ENCODE results near the gene TUBB. TPM values are rescaled to one million over a fixed set of nuclear protein-coding genes. Genes with fewer than 3 reads are reported as not detected.

Gene TUBB
- total RNA-seq, 4 donors from 2014 or later = 152 to 218 (median 207) TPM

- H3K27ac ChIP-seq = peak overlapping the region in 3 of 4 donors; percentile 20 to 36 (median 26)
- H3K4me1 ChIP-seq = peaks cover 0 to 59% (median 22%) of the 10 kb centered on the region in 4 donors
- TF ChIP-seq EP300 (IDR thresholded peaks at IDR 0.05) = no peak
- TF ChIP-seq, protein P1, sequence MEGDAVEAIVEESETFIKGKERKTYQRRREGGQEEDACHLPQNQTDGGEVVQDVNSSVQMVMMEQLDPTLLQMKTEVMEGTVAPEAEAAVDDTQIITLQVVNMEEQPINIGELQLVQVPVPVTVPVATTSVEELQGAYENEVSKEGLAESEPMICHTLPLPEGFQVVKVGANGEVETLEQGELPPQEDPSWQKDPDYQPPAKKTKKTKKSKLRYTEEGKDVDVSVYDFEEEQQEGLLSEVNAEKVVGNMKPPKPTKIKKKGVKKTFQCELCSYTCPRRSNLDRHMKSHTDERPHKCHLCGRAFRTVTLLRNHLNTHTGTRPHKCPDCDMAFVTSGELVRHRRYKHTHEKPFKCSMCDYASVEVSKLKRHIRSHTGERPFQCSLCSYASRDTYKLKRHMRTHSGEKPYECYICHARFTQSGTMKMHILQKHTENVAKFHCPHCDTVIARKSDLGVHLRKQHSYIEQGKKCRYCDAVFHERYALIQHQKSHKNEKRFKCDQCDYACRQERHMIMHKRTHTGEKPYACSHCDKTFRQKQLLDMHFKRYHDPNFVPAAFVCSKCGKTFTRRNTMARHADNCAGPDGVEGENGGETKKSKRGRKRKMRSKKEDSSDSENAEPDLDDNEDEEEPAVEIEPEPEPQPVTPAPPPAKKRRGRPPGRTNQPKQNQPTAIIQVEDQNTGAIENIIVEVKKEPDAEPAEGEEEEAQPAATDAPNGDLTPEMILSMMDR (IDR thresholded peaks at IDR 0.05) = no peak
- no peak for TF ChIP-seq POLR2A (IDR thresholded peaks at IDR 0.05)
- H3K36me3 ChIP-seq = no peaks in the 10 kb centered on the region
- 49 to 55% methylated on average over 8 of the region's 8 CpGs for WGBS, 2 donors
- no peak for DNase-seq (ENCODE audit: low spot score in 2 of 2)
- no peak overlapping the region for H3K4me3 ChIP-seq
- H3K9me3 ChIP-seq = no peaks in the 10 kb centered on the region
- H3K27me3 ChIP-seq = no peaks in the 10 kb centered on the region
Observed at GRCh38 chr6:30748851-30749540, 28.8 kb downstream of the TUBB start.

DNA sequence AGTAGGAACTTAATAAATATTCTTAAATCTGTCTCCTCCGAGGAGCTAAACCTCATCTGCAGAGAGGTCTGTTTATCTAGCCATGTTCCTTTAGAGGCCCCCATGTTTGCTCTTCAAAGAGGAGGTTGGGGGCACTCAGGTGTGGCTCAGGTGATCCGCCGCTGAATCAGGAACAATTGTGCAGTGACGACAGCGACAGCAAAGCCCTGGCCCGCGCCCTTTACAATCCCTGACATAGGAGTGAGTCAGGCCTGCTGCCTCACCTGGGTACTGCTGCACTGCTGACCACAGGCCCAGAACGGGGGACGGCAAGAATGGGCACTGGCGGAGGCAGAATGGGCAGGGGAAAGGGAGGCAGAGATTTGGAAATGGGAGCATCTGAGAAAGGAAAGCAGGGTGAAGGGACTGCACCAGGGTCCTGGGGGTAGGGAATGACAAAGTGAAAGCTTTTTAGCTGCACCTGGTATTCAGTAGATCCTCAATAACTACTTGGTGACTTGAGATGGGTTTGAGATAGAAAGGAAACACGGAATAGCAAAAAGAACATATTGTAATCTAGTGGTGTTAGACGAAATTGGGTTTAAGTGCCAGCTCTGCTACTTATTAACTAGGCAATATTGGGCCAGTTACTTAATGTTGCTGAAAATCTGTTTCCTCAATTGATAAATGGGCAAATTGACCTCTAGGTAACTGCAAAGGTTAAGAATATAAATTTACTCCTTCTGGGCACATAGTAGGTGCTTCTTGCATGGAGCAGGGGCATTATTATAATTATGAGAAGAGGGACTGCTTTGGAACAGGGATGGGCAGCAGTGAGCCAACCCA, 29.6 kb downstream of the TUBB start:
- Histone ChIP-seq H3K27me3 (no peaks in the 10 kb centered on the region), H3K36me3 (no peaks in the 10 kb centered on the region), H3K27ac (peak overlapping the region in 1 of 4 donors; percentile 36), H3K4me3 (no peak overlapping the region), H3K4me1 (peaks cover 0 to 51% (median 21%) of the 10 kb centered on the region in 4 donors), H3K9me3 (no peaks in the 10 kb centered on the region)
- WGBS, 2 donors = 86 to 88% methylated on average over 11 to 12 of the region's 12 CpGs
- TF ChIP-seq POLR2A (IDR thresholded peaks at IDR 0.05) (no peak), EP300 (IDR thresholded peaks at IDR 0.05) (no peak)
- TF ChIP-seq, protein P1 (IDR thresholded peaks at IDR 0.05) = no peak
- no peak for DNase-seq (ENCODE audit: low spot score in 2 of 2)

GRCh38 chr6:30750379-30750668, 30.2 kb downstream of the TUBB start:
- TF ChIP-seq EP300 (IDR thresholded peaks at IDR 0.05) = no peak
- TF ChIP-seq, protein P1 (IDR thresholded peaks at IDR 0.05) = no peak
- no peak for TF ChIP-seq POLR2A (IDR thresholded peaks at IDR 0.05)
- no peak for DNase-seq (ENCODE audit: low spot score in 2 of 2)
- Histone ChIP-seq H3K27me3 (no peaks in the 10 kb centered on the region), H3K4me3 (no peak overlapping the region), H3K9me3 (no peaks in the 10 kb centered on the region), H3K36me3 (no peaks in the 10 kb centered on the region), H3K27ac (no peak overlapping the region), H3K4me1 (peaks cover 0 to 48% (median 18%) of the 10 kb centered on the region in 4 donors)

- no peaks in the 10 kb centered on the region for H3K9me3 ChIP-seq
- 19 to 23% methylated on average over 9 to 12 of the region's 12 CpGs for WGBS, 2 donors
- TF ChIP-seq POLR2A (IDR thresholded peaks at IDR 0.05) (peak in 1 of 2 donors; percentile 12), EP300 (IDR thresholded peaks at IDR 0.05) (peak; percentile 47 to 82)
- TF ChIP-seq, protein P1 (IDR thresholded peaks at IDR 0.05) = peak in 1 of 5 experiments; percentile 9
- H3K4me1 ChIP-seq = peaks cover 0 to 51% (median 17%) of the 10 kb centered on the region in 4 donors
- no peaks in the 10 kb centered on the region for H3K27me3 ChIP-seq
- peak overlapping the region; percentile 37 to 96 (median 68) for H3K27ac ChIP-seq
- no peak overlapping the region for H3K4me3 ChIP-seq
- H3K36me3 ChIP-seq = no peaks in the 10 kb centered on the region
- peak; percentile 82 for DNase-seq (ENCODE audit: low spot score in 2 of 2)
Observed at GRCh38 chr6:30752157-30752927, 32.2 kb downstream of the TUBB start.
